NCI-H2107 treated with DMSO at 0.1 percent for 48 hours (cell line): ENCODE data around the gene CCDC78.
A peak's percentile ranks its signal among the peaks of the same experiment; 100 is the strongest.
"Not testable (repeated sequence)": the region's sequence is repeated elsewhere in the genome, so short reads cannot be mapped to it uniquely, and the experiment has no call there.

ENCODE experiments used
- DNase-seq: peaks from one replicate; lab custom pipeline; 2025; ENCODE audit not compliant: unreplicated experiment; lab: John Stamatoyannopoulos, UW

Gene CCDC78

DNA sequence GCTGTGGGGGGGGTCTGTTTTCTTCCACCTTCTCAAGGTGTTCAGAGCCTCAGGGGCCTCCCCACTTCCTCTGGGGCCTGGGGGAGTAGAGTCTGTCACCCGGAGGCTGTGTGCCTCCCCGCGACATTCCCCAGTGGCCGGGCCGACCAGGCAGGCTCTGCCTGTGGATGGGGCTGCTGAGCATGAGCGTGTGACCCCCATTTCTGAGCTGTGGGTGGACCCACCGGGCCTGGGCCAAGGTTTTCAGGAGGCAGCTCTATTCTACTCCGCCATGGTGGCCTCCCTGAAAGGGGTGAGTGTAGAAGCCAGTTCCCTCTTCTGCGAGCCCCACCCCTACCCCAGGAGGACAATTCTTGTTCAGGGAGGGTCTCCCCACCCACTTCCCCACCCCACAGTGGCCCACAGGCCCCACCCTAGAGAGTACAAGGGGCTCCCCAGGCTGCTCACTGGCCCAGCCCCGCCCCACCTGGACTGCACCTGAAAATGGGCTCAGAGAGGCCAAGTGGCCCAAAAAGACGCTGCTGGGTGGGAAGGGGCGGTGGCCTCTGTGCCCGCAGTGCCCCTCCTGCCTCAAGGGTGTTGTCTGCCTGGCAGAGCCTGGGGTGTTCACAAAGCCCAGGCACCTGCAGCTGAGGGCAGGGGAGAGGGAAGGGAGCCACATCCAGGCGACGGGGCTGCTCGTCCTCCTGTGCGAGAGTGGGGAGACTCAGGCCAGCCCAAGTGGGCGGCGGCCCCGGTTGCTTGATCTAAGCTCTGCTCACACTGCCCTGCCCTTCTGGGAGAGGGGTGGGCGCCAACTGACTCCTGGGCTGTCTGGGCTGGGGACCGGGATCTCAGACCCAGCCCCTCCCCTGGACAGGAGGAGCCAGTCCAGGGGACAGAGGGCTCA, 35.6 kb upstream of the CCDC78 start:
- no peak for DNase-seq

DNA sequence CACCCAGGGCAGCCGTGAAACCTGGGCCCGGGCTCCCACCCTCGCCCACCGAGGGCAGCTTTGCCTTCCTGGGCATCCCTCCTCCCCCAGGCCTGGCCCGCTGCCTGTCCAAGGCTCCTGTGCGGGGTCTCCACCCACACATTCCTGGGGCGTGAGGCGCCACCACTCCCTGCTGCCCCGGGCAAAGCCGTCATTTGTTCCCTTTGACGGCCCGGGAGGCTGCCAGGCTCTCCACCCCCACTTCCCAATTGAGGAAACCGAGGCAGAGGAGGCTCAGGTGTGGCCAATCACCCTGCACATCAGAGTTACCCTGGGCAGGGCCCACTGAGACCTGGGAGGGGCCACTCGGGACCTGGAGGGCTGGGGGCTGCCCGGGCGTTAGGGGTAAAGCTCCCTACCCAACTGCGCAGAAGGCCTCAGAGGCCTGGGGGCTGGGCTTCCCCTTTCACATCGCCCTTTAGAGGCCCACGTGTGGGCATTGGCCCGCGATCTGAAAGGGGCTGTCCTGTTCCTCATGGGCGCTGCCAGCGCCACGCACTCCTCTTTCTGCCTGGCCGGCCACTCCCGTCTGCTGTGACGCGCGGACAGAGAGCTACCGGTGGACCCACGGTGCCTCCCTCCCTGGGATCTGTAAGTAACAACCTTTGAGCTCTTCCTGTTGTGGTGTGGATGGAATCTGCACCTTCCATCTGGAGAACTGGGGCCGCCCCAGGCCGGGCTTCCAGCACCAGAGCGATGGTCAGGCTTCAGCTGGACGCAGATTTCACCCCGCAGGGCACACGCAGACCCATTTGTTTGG, 34.5 kb upstream of the CCDC78 start, which contains the start of gene MSLN:
MSLN (plus strand) TSS at position 190 of the 799 bp plus-strand sequence. CDS start 1,947 bp downstream, outside the sequence.
- DNase-seq: no peak

DNA sequence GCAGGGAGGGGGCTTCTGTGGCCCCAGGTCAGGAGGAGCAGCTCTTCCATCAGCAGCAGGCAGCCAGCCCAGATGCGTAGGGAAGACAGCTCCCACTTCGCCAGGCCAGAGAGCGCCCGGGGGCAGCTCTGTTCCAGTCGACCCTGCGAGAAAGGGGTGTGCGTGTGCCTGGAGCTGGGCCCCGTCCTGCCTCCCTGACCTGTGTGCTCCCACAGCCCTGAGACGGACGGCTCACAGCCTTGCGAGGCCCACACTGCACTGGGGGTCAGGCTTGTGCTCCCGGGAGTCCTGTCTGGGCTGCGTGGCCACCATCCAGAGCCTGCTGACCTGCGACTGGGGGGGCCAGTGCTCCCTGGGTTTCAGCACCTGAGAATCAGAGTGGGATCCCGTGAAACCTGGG, 33.8 kb upstream of the CCDC78 start:
- DNase-seq: no peak

DNA sequence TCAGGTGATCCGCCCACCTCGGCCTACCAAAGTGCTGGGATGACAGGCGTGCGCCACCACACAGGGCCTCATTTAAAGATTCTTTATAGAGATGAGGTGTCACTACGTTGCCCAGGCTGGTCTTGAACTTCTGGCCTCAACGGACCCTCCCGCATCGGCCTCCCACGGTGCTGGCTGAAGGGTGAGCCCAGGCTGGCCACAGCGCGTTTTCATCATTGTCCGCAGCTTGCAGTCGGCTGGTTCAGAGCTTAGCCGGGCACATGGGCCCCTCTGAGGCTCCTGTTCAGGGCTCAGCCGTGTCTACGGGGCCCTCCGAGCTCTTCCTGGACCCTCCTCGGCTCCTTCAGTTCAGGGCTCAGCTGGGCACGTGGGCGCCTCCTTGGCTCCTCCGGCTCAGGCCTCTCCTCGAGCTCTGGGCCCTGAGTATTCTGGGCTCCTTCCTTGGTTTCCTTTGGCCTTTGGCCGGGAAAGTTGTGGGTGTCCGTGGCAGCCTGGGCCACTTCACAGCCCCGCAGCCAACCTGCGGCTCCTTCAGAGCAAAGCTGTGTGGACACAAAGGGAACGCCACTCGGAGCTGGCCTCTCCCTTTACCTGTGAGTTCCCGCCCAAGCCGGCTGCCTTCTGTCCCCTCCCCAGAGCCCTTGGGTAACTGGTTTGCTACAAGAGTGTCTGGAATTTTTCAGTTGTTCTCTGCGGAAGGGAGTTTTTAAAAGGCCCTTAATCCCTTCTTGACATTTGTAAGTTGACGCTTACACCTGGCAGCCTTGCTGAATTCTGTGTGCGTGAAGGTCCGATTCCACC, 33.1 kb upstream of the CCDC78 start:
- peak; percentile 6 for DNase-seq

DNA sequence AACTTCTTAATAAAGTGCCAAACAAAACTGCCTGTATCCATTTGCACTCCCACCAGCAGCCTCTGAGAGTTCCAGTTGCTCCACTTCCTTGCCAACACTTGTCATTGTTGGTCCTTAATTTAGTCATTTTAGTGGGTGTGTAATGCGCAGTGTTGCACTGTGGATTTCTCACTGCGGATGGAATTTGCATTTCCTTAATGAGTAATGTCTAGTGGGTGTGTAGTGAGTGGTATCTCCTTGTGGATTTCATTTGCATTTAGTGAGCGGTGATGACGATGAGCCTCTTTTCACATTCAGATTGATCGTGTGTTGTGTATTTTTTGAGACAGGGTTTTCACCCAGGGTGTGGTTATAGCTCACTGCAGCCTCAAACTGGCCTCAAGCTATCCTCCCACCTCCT, 30.2 kb upstream of the CCDC78 start:
- no peak for DNase-seq

DNA sequence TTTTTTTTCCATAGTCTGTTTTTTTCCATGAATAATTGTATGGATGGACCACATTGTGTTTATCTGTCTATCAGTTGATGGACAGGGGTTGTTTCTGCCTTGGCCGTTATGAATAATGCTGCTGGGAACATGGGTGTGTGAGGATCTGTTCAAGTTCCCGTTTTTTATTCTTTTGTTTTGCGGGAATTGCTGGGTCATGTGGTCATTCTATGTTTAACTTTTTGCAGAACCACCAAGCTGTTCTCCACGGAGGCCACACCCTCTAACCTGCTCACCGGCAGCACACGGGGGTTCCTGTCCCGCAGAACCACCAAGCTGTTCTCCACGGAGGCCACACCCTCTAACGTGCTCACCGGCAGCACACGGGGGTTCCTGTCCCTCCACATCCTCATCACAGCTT, 28.4 kb upstream of the CCDC78 start:
- no peak for DNase-seq

DNA sequence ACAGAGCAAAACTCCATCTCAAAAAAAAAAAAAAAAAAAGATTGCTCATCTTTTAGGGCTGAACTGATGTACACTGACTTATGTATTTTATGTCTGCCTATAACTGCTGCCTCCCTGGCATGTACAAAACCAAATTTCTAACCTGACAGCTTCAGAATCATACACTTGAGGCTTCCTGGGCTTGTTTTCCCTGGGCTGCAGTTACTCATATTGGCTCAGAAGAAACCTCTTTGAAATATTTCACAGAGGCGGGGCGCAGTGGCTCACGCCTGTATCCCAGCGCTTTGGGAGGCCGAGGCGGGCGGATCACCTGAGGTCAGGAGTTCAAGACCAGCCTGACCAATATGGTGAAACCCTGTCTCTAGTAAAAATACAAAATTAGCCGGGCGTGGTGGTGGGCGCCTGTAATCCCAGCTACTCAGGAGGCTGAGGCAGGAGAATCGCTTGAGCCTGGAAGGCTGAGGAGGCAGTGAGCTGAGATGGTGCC, 27.9 kb upstream of the CCDC78 start:
- DNase-seq: not testable (repeated sequence)

DNA sequence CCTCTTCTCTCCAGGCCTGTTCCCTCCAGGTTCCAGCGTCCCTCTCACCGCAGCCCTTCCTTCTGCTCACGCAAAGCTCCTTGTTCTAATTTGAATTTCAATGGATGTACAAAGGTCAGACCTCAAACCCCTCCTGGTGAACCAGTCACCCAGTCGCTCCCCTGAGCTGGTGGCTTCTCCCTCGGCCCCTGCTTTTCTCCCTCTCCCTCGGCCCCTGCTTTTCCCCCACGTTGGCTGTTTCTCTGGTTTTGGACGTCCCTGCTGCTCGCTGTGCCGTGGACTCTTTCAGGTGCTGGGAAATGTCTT, 25.7 kb upstream of the CCDC78 start:
- no peak for DNase-seq

DNA sequence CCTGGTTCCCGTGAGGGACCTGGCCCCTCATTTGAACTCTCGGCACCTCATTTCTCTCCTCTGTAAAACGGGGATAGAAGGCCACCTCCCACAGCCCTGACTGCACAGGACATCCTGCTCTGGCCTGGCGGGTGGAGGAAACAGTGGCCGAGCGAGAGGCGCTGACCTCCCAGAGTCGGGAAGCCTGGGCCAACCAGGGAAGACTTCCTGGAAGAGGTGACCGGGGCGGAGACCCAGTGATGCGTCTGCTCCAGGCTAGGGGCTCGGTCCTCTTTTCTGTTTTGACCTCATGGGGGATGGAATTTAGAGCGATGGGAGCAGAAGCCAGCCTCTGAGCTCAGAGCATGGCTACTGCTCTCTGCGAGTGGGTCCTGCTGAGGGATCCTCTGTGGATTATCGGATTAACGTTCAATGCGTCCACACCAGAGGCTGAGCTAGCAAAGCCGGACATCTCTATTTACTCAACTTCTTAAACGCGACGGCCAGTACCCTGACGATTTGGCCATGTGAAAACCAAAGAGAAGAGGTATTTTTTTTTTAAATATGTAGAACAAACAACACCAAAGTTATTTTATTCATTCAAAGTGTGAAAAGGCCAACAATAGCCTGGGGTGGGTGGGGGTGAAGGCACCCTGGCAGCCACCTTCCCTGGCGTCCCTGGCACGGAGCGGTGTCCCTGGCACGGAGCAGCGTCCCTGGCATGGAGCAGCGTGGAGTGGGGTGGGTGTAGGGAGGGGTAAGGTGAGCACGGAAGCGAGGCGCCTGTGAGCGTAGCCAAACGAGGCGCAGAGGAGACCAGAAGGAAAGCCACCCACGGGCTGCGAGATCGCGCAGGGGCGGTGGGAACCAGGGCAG, 25.1 kb upstream of the CCDC78 start:
- DNase-seq: no peak

DNA sequence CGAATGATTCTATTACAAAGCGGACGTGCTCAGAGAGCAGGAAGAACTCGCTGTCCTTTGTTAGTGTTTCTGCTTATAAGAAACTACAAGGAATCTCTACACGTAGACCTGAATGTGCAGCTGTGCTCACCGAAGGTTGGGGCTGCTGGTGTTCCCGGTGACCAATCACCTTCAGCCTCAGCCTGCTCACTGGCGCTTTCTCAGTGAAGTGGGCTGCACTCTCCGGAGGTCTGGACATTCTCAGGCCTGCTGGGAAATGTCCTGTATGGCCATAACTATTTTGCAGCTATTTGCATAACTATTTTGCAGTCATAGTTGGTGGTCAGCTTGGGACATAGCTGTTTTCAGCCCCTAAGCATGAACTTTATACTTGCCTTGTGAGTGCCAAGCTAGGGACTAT, 24.2 kb upstream of the CCDC78 start:
- no peak for DNase-seq

DNA sequence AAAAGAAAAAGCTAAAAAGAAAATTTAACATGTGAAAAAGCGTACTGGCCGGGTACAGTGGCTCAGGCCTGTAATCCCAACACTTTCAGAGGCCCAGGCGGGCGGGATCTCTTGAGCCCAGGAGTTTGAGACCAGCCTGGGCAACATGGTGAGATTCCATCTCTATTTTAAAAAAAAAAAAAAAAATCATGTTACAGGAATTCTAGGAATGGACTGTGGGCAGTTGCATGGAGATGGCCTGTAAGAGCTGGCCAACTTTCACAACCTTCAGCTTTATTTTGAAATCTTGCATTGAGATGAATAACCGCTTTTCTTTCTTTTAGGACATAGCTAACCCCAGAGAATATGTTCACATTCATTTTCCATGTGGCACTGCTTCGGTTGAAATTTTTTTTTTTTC, 22.8 kb upstream of the CCDC78 start:
- DNase-seq: no peak

DNA sequence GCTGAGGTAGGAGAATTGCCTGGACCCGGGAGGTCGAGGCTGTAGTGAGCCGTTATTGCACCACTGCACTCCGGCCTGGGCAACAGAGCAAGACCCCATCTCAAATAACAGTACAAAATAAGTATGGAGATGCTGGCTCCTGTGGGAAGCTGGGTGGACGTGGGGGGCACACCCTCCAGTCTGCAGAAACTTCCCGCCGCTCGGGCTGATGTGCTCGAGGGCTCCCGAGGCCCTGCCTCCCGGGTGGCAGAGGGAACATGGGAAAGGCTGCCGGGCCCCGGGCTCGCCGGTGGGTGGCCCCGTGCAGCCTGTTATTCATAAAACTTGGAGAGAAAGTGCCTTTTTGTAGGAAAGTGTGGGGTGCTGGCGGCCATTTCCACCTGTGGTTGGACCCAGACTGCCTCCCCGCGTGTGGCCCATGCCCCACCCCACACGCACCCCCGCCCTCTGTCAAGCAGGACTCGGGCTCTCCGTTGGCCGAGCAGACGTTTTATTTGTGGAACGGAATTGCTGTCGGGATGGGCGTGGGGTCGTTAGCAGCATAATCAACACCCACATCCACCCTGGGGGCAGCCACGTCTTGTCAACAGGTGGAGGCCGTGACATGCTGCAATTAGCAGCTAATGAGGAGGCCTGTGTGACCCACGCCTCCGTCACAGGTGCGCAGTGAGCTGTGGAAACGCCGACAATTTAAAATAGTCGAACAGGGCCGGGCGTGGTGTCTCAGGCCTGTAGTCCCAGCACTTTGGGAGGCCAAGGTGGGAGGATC, 21.9 kb upstream of the CCDC78 start:
- DNase-seq: no peak

DNA sequence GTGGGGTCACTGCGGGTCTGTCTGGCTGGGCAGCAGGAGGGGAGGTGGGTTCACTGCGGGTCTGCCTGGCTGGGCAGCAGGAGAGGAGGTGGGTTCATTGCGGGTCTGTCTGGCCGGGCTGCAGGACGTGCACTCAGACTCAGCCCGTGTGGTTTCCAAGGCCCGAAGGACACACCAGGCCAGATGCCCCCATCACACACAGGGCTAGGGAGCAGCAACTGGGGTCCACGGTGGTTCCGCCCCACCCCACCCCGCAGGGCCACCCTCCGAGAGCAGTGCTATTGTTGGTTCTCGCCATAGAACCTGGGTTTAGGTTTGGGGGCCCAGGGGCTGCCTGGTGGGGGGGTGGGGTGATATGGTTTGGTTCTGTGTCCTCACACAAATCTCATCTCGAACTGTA, 20.4 kb upstream of the CCDC78 start:
- DNase-seq: no peak

DNA sequence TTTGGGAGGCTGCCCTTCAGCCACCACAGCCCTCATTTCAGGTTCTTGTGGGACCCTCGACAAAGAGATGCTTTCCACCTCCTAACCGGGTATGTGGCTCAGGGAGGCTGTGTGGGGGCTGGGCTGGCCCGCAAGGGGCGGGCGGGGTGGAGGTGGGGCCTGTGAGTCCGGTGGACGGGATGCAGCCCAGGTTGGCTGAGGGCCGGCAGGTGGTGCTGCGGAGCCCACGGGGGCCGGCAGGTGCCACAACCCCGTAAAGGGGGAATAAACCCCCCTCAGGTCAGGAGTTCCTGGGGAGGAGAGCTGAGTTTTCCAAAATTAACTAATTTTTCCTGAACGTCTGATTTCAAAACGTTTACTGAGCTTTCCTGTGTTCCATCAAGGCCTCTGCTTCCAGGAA, 19.5 kb upstream of the CCDC78 start:
- DNase-seq: no peak

DNA sequence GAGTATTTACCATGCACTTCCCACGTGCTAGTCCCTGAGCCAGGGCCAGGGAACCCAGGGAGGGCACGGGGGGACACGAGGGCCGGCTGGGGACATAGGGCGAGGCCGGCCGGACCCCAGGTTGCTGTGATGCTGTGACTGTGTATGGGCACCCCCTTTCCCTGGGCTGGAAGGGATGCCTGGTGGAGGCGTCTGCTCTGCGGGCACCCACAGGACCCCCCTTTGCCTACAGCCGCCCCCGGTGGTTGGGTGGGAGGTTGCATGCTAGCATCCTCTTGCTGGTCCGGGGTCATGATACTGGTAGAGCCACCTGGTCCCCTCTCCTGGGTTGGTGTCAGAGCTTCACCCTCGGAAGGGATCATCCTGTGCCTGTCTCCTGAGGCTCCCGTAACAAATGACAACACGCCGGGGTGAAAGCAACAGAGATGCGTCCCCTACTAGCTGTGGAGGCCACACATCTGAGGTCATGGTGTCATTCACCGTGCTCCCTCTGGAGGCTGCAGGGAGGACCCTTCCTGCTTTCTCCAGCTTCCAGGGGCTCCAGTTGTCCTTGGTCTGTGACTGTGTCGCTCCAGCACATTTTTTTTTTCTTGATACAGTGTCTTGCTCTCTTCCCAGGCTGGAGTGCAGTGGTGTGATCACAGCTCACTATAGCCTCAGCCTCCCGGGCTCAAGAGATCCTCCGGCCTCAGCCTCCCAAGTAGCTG, 17.7 kb upstream of the CCDC78 start:
- no peak for DNase-seq

DNA sequence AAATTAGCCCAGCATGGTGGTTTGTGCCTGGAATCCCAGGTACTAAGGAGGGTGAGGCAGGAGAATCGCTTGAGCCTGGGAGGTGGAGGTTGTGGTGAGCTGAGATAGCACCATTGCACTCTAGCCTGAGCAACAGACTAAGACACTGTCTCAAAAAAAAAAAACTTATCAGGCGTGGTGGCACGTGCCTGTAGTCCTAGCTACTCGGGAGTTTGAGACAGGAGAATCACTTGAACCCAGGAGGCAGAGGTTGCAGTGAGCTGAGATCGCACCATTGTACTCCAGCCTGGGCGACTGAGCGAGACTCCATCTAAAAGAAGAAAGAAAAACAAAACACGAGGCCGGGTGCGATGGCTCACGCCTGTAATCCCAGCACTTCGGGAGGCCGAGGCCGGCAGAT, 16.7 kb upstream of the CCDC78 start:
- not testable (repeated sequence) for DNase-seq

DNA sequence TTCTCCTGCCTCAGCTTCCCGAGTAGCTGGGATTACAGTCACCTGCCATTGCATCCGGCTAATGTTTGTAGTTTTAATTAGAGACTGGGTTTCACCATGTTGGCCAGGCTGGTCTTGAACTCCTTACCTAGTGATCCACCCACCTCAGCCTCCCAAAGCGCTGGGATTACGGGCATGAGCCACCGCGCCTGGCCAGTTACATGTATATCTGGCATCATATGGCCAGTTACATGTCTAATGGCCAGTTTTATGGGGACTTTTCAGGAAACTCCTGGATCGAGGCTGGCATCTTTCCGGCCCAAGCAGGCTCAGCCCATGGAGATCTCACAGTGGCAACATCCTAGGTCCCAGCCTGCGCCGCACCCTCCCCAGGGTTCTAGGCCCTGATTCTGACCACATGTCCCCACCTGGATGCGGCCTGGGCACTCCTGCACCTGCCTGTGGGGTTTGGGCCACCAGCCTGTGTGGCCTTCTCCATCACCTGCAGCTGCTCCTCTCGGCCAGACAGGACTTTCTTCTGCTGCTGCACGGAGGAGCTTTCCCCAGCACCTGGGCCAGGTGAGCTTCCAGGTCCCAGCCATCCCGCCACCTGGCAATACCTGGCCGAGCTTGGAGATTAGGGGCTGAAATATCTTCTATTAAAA, 15.9 kb upstream of the CCDC78 start:
- no peak for DNase-seq

DNA sequence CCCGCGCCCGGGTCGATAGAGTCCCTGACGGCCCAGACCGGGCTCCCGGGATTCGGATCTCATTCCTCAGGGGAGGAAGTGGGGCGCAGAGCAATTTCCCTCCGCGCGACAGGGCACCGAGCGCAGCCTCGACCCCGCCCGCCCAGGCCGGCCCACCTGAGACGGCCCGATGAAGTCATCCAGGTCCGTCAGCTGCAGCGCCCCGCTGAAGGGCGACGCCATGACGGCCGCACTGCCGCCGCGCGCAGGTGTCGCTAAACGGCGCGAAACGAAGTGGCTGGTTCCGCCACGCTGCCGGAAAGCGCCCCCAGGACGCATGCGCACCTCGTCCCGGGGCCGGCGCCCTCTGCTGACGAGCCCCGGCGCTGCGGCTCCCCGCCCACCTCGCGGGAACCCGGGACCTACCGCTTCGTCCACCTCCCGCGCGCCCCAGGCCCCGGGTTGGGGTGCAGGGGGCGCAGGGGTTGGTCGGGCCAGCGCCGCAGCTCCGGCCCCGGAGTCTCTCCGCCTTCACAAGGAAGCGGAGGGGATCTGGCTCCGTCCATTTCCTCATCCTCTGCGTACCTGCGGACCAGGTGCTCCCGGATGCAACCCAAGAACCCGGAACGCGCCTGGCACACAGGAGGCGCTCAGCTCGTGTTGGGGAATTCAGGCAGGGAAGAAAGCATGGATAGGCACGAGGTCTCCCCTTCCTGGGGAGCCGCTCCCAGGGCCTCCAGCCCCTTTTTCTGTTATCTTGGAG, 14.7 kb upstream of the CCDC78 start, which contains the start of gene CIAO3:
CIAO3 (minus strand) TSS at position 234 of the 742 bp plus-strand sequence; CDS start at position 222, 12 bp downstream.
- peak; percentile 51 for DNase-seq
